ENCODE measurements around the gene POGLUT3. TPM values are rescaled to one million over a fixed set of nuclear protein-coding genes. Genes with fewer than 3 reads are reported as not detected.

POGLUT3 gene
- polyA plus RNA-seq, 2 of the 4 experiments (the other 2 are of a cell fraction) = 15.3 to 22.6 TPM

DNA sequence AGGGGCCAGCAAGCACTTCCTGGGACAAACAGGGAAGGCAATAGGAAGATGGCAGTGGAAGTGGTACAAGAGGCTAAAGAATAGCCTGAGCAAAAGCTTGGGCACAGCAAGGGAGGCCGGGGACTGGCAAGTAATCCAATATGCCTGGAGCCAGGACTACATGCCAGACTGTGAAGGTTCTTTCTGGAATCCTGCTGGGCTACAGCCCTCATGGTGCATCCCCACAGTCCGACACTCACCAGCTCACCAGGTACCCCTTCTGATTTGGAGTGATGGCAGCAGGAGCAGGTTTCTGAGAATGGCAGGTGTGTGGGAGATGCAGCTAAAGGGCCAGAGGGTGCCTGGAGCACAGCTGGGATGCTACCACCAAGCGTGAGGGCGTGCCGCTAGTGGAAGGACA lies 32.2 kb upstream of the POGLUT3 start (continued):
- TF ChIP-seq, protein P1, sequence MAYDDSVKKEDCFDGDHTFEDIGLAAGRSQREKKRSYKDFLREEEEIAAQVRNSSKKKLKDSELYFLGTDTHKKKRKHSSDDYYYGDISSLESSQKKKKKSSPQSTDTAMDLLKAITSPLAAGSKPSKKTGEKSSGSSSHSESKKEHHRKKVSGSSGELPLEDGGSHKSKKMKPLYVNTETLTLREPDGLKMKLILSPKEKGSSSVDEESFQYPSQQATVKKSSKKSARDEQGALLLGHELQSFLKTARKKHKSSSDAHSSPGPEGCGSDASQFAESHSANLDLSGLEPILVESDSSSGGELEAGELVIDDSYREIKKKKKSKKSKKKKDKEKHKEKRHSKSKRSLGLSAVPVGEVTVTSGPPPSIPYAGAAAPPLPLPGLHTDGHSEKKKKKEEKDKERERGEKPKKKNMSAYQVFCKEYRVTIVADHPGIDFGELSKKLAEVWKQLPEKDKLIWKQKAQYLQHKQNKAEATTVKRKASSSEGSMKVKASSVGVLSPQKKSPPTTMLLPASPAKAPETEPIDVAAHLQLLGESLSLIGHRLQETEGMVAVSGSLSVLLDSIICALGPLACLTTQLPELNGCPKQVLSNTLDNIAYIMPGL (CRISPR knock-in tag; IDR thresholded peaks at IDR 0.05; ENCODE audit: borderline replicate concordance) = no peak

DNA sequence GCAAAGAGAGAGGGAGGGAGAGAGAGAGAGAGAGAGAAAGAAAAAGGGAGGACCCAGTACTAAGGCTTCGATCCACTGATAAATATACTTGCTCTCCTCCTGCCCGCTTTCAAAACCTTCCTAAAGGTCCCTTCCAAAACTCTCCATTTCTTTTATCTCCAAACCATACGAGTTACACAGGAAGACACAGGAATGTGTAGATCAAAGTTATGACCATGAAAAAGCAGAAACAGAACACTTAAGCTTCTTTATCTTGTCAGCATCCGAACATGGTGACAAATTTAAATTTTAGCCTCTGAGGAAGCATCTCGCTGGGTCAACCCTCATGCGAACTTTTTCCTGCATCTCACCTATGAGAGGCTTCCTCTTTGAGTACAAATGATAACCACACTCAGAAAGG lies 29.2 kb upstream of the POGLUT3 start:
- Histone ChIP-seq H3K4me1 (no peaks in the 10 kb centered on the region), H3K9me3 (no peaks in the 10 kb centered on the region), H3K27ac (no peak overlapping the region), H3K4me3 (no peak overlapping the region), H3K4me2 (no peak overlapping the region)
- FAIRE-seq = no peak
- TF ChIP-seq HOXA7 (CRISPR knock-in tag; IDR thresholded peaks at IDR 0.05) (no peak), FOSB (CRISPR knock-in tag; IDR thresholded peaks at IDR 0.05) (no peak), CBX2 (IDR thresholded peaks at IDR 0.05; ENCODE audit: borderline replicate concordance, low read depth) (no peak), NFE2L2 (conservative IDR thresholded peaks at IDR 0.05; ENCODE audit: low read length) (no peak)
- TF ChIP-seq, protein P2, sequence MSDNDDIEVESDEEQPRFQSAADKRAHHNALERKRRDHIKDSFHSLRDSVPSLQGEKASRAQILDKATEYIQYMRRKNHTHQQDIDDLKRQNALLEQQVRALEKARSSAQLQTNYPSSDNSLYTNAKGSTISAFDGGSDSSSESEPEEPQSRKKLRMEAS (IDR thresholded peaks at IDR 0.05) = no peak
- no peak for DNase-seq (ENCODE audit: low read depth in 1 of 2, low spot score in 1 of 2)
- ChIA-PET CTCF (no interaction called here), POLR2A (no interaction called here)
- ATAC-seq = no peak
- 65% methylated on average over 6 of the region's 6 CpGs for WGBS (ENCODE audit: missing lambda C conversion rate)

DNA sequence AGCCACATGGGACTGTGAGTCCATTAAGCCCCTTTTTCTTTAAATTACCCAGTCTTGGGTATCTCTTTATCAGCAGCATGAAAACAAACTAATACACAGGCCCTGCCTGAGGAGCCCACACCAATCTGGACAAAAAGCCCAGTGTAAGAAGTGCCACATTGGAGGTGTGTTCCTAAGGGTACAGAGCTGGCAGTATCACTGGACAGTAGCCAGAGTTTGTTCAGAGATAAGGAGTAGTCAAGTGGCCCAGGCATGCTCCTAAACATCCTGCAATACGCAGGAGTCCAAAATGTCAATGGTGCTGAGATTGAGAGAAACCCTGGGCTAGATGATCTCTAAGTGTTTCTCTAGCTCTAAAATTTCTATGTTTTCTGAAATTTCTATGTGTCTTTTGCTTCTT lies 27.0 kb upstream of the POGLUT3 start:
- DNase-seq (ENCODE audit: low read depth in 1 of 2, low spot score in 1 of 2) (no peak), FAIRE-seq (no peak), ATAC-seq (no peak)
- TF ChIP-seq NFE2L2 (conservative IDR thresholded peaks at IDR 0.05; ENCODE audit: low read length) = no peak
- TF ChIP-seq MAZ (IDR thresholded peaks at IDR 0.05; ENCODE audit: borderline replicate concordance, low read depth, low read length) = no peak
- TF ChIP-seq CHD4 (IDR thresholded peaks at IDR 0.05; ENCODE audit: borderline replicate concordance) = no peak
- no peak for TF ChIP-seq GATA3 (IDR thresholded peaks at IDR 0.05; ENCODE audit: borderline replicate concordance)
- no peak for TF ChIP-seq KDM5A (IDR thresholded peaks at IDR 0.05)
- TF ChIP-seq HDAC2 (IDR thresholded peaks at IDR 0.05) = no peak
- TF ChIP-seq, protein P3, sequence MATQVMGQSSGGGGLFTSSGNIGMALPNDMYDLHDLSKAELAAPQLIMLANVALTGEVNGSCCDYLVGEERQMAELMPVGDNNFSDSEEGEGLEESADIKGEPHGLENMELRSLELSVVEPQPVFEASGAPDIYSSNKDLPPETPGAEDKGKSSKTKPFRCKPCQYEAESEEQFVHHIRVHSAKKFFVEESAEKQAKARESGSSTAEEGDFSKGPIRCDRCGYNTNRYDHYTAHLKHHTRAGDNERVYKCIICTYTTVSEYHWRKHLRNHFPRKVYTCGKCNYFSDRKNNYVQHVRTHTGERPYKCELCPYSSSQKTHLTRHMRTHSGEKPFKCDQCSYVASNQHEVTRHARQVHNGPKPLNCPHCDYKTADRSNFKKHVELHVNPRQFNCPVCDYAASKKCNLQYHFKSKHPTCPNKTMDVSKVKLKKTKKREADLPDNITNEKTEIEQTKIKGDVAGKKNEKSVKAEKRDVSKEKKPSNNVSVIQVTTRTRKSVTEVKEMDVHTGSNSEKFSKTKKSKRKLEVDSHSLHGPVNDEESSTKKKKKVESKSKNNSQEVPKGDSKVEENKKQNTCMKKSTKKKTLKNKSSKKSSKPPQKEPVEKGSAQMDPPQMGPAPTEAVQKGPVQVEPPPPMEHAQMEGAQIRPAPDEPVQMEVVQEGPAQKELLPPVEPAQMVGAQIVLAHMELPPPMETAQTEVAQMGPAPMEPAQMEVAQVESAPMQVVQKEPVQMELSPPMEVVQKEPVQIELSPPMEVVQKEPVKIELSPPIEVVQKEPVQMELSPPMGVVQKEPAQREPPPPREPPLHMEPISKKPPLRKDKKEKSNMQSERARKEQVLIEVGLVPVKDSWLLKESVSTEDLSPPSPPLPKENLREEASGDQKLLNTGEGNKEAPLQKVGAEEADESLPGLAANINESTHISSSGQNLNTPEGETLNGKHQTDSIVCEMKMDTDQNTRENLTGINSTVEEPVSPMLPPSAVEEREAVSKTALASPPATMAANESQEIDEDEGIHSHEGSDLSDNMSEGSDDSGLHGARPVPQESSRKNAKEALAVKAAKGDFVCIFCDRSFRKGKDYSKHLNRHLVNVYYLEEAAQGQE (IDR thresholded peaks at IDR 0.05) = no peak
- Histone ChIP-seq H3K4me2 (no peak overlapping the region), H3K4me1 (no peaks in the 10 kb centered on the region), H3K4me3 (no peak overlapping the region), H3K9me3 (no peaks in the 10 kb centered on the region), H3K27ac (no peak overlapping the region)
- WGBS (ENCODE audit: missing lambda C conversion rate) = 86% methylated on average over 1 of the region's 1 CpG
- CTCF ChIA-PET = no interaction called here
- POLR2A ChIA-PET = no interaction called here

DNA sequence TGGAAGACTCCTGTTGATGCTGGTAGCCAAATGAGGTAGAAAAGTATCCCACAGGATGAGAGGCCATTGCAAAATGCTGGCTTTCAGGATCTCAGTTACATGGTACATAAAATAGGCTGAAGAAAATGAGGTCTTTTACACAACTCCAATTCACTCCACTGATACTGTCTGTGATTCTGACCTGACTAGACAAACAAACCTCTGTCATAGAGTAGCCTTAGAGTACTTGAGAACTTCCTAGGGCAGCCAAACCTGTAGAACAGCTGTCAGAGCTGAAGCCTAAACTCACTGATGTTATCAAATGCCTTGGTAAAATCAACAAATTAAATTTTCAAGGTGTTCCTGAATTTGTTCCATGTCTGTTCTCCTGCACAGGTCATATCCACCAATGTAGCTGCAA lies 26.2 kb upstream of the POGLUT3 start:
- no peak for TF ChIP-seq KDM5A (IDR thresholded peaks at IDR 0.05)
- no peak for ATAC-seq
- no peaks in the 10 kb centered on the region for H3K9me3 ChIP-seq
- H3K4me2 ChIP-seq = no peak overlapping the region
- ChIA-PET POLR2A (no interaction called here), CTCF (no interaction called here)
- FAIRE-seq = no peak
- H3K27ac ChIP-seq = no peak overlapping the region
- no peaks in the 10 kb centered on the region for H3K4me1 ChIP-seq
- DNase-seq (ENCODE audit: low read depth in 1 of 2, low spot score in 1 of 2) = no peak
- H3K4me3 ChIP-seq = no peak overlapping the region

DNA sequence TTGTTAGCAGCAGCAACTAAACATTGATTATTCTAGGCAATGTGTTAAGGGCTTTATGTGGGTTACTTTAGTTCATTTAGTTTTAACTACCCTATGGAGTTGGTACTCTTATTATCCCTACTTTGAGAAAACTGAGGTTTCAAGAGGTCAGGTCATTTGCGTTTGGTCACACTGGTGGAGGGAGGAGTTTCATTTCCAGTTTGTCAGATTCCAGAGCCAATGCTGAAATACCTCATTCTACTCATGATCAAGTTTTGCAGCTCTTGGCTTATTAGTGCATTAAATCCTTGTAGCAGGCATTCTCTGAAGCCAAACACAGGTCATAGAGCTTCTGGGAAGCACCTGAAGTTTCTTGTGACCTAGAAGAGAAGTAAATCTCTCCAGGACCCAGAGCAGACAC lies 24.1 kb upstream of the POGLUT3 start:
- DNase-seq (ENCODE audit: low read depth in 1 of 2, low spot score in 1 of 2) (no peak), FAIRE-seq (no peak), ATAC-seq (no peak)
- TF ChIP-seq CEBPB (IDR thresholded peaks at IDR 0.05) (no peak), ZNF302 (CRISPR knock-in tag; IDR thresholded peaks at IDR 0.05) (no peak), GATA3 (IDR thresholded peaks at IDR 0.05; ENCODE audit: borderline replicate concordance) (no peak), RARB (CRISPR knock-in tag; IDR thresholded peaks at IDR 0.05) (no peak), HEYL (CRISPR knock-in tag; IDR thresholded peaks at IDR 0.05) (no peak), EHF (CRISPR knock-in tag; IDR thresholded peaks at IDR 0.05) (no peak), CBX2 (IDR thresholded peaks at IDR 0.05; ENCODE audit: borderline replicate concordance, low read depth) (no peak), EP300 (IDR thresholded peaks at IDR 0.05) (no peak)
- TF ChIP-seq, protein P4, sequence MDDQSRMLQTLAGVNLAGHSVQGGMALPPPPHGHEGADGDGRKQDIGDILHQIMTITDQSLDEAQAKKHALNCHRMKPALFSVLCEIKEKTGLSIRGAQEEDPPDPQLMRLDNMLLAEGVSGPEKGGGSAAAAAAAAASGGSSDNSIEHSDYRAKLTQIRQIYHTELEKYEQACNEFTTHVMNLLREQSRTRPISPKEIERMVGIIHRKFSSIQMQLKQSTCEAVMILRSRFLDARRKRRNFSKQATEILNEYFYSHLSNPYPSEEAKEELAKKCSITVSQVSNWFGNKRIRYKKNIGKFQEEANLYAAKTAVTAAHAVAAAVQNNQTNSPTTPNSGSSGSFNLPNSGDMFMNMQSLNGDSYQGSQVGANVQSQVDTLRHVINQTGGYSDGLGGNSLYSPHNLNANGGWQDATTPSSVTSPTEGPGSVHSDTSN (IDR thresholded peaks at IDR 0.05) = no peak
- WGBS (ENCODE audit: missing lambda C conversion rate) = 70% methylated on average over 1 of the region's 1 CpG
- H3K4me1 ChIP-seq = no peaks in the 10 kb centered on the region
- ChIA-PET POLR2A (no interaction called here), CTCF (no interaction called here)
- no peak overlapping the region for H3K4me3 ChIP-seq
- no peak overlapping the region for H3K4me2 ChIP-seq
- no peak overlapping the region for H3K27ac ChIP-seq
- no peaks in the 10 kb centered on the region for H3K9me3 ChIP-seq

Data from A549 (cell line).